Thyroid gland (tissue), 4 donors: ENCODE measurements around the gene MRPL42. TPM values are rescaled to one million over a fixed set of nuclear protein-coding genes. Genes with fewer than 3 reads are reported as not detected.

Source experiments
- DNase-seq, 2 donors: peaks; one replicate each; pipeline ENCODE4 v3.0.0-alpha.2; 2019
- H3K27ac ChIP-seq, 3 donors: fragments of 200-600 bp; sonication (generic); 1 replicate in 2 of 3; 2 replicates in 1 of 3; pipeline ENCODE4 v1.5.1; 2016 to 2019; ENCODE audit warnings: mild to moderate bottlenecking in 1 of 3, moderate library complexity in 1 of 3
- H3K27me3 ChIP-seq: fragments of 200-600 bp; sonication (generic); one replicate; pipeline ENCODE4 v1.5.1; 2019
- H3K36me3 ChIP-seq, 2 donors: fragments of 200-600 bp; sonication (generic); one replicate each; pipeline ENCODE4 v1.5.1; 2016 to 2019
- H3K4me1 ChIP-seq, 2 donors: fragments of 200-600 bp; sonication (generic); one replicate each; pipeline ENCODE4 v1.5.1; 2017 to 2019
- H3K4me3 ChIP-seq, 3 donors: fragments of 200-600 bp; sonication (generic); replicated peaks in 1 of 3; 1 replicate in 2 of 3; 2 replicates in 1 of 3; pipeline ENCODE4 v1.5.1; 2016; ENCODE audit warnings: mild to moderate bottlenecking in 1 of 3
- H3K9me3 ChIP-seq: fragments of 200-600 bp; sonication (generic); one replicate; pipeline ENCODE4 v1.5.1; 2017
- CTCF ChIP-seq, 6 experiments: fragments of 200-600 bp in 3 of 6; fragments of 450-650 bp in 3 of 6; sonication (generic) in 3 of 6; IDR thresholded peaks; one replicate each; pipeline ENCODE4 v1.5.1; 2016 to 2019; ENCODE audit warnings: antibody characterized with exemption in 6 of 6, mild to moderate bottlenecking in 2 of 6, inconsistent platforms in 1 of 6, moderate library complexity in 1 of 6
- POLR2A ChIP-seq, 2 donors: fragments of 450-650 bp; IDR thresholded peaks; one replicate each; pipeline ENCODE4 v1.6.1; 2017; ENCODE audit warnings: antibody characterized with exemption in 2 of 2, mild to moderate bottlenecking in 2 of 2, moderate library complexity in 1 of 2
- WGBS, 2 donors: methylation state at CpG; one replicate each; pipeline ENCODE4 v1.1.5; 2017; 5-methylcytosine and 5-hydroxymethylcytosine counted together
- intact Hi-C: fragments of 100-400 bp; cut with DNase I; formaldehyde crosslinking; loops from one replicate; pipeline ENCODE4 v1.15.1; 2023
- total RNA-seq, 4 donors: library from RNA; depleted of rRNA; stranded (reverse); fragments of >200 nt; gene quantifications; one replicate each; pipeline ENCODE4 v1.2.3, GENCODE V29; 2016

MRPL42 gene
- total RNA-seq, 4 donors from 2014 or later: 42.1 to 71.8 (median 64.0) TPM

- TF ChIP-seq CTCF (IDR thresholded peaks at IDR 0.05): no peak
- no peak for TF ChIP-seq POLR2A (IDR thresholded peaks at IDR 0.05)
- intact Hi-C loops: no loop called here
- Histone ChIP-seq H3K4me1 (peaks cover 2 to 3% of the 10 kb centered on the region in 2 donors), H3K36me3 (no peaks in the 10 kb centered on the region), H3K27me3 (no peaks in the 10 kb centered on the region), H3K4me3 (no peak overlapping the region), H3K9me3 (no peaks in the 10 kb centered on the region), H3K27ac (no peak overlapping the region)
- 71 to 72% methylated on average over 4 of the region's 4 CpGs for WGBS, 2 donors
- DNase-seq: no peak
Measured at GRCh38 chr12:93447555-93448290, 19.6 kb upstream of the MRPL42 start.

- Histone ChIP-seq H3K4me3 (no peak overlapping the region), H3K36me3 (no peaks in the 10 kb centered on the region), H3K9me3 (no peaks in the 10 kb centered on the region), H3K4me1 (no peaks in the 10 kb centered on the region), H3K27me3 (no peaks in the 10 kb centered on the region), H3K27ac (no peak overlapping the region)
- no peak for TF ChIP-seq CTCF (IDR thresholded peaks at IDR 0.05)
- no peak for TF ChIP-seq POLR2A (IDR thresholded peaks at IDR 0.05)
- intact Hi-C loops: no loop called here
- no peak for DNase-seq
- WGBS, 2 donors: 72 to 79% methylated on average over 5 of the region's 5 CpGs
Measured at GRCh38 chr12:93448796-93449195, 18.5 kb upstream of the MRPL42 start.

- intact Hi-C loops: no loop called here
- no peaks in the 10 kb centered on the region for H3K4me1 ChIP-seq
- no peaks in the 10 kb centered on the region for H3K36me3 ChIP-seq
- H3K9me3 ChIP-seq: no peaks in the 10 kb centered on the region
- H3K27me3 ChIP-seq: no peaks in the 10 kb centered on the region
- H3K4me3 ChIP-seq: no peak overlapping the region
- no peak for TF ChIP-seq POLR2A (IDR thresholded peaks at IDR 0.05)
- no peak for TF ChIP-seq CTCF (IDR thresholded peaks at IDR 0.05)
- no peak overlapping the region for H3K27ac ChIP-seq
- DNase-seq: no peak
- 89 to 97% methylated on average over 1 of the region's 1 CpG for WGBS, 2 donors
Measured at GRCh38 chr12:93449277-93449676, 18.0 kb upstream of the MRPL42 start.

GRCh38 chr12:93451423-93452158 is 15.7 kb upstream of the MRPL42 start:
- no peak for DNase-seq
- intact Hi-C loops: no loop called here
- Histone ChIP-seq H3K4me1 (no peaks in the 10 kb centered on the region), H3K27ac (no peak overlapping the region), H3K36me3 (no peaks in the 10 kb centered on the region), H3K27me3 (no peaks in the 10 kb centered on the region), H3K9me3 (no peaks in the 10 kb centered on the region), H3K4me3 (no peak overlapping the region)
- 78 to 80% methylated on average over 3 of the region's 3 CpGs for WGBS, 2 donors
- TF ChIP-seq POLR2A (IDR thresholded peaks at IDR 0.05): no peak
- TF ChIP-seq CTCF (IDR thresholded peaks at IDR 0.05): no peak

GRCh38 chr12:93453633-93454032 is 13.7 kb upstream of the MRPL42 start:
- Histone ChIP-seq H3K27me3 (no peaks in the 10 kb centered on the region), H3K4me3 (no peak overlapping the region), H3K36me3 (no peaks in the 10 kb centered on the region), H3K4me1 (no peaks in the 10 kb centered on the region), H3K9me3 (no peaks in the 10 kb centered on the region), H3K27ac (no peak overlapping the region)
- intact Hi-C loops: no loop called here
- 72 to 74% methylated on average over 5 of the region's 5 CpGs for WGBS, 2 donors
- DNase-seq: no peak
- TF ChIP-seq POLR2A (IDR thresholded peaks at IDR 0.05) (no peak), CTCF (IDR thresholded peaks at IDR 0.05) (no peak)
